Measurements from ENCODE around the gene CLDN1. TPM values are rescaled to one million over a fixed set of nuclear protein-coding genes. Genes with fewer than 3 reads are reported as not detected.

CLDN1 gene
- total and polyA plus RNA-seq, 2 of the 13 experiments (the other 11 are each of a cell fraction or from before 2014, with no cell fraction given), result 42.7 to 51.6 TPM

DNA sequence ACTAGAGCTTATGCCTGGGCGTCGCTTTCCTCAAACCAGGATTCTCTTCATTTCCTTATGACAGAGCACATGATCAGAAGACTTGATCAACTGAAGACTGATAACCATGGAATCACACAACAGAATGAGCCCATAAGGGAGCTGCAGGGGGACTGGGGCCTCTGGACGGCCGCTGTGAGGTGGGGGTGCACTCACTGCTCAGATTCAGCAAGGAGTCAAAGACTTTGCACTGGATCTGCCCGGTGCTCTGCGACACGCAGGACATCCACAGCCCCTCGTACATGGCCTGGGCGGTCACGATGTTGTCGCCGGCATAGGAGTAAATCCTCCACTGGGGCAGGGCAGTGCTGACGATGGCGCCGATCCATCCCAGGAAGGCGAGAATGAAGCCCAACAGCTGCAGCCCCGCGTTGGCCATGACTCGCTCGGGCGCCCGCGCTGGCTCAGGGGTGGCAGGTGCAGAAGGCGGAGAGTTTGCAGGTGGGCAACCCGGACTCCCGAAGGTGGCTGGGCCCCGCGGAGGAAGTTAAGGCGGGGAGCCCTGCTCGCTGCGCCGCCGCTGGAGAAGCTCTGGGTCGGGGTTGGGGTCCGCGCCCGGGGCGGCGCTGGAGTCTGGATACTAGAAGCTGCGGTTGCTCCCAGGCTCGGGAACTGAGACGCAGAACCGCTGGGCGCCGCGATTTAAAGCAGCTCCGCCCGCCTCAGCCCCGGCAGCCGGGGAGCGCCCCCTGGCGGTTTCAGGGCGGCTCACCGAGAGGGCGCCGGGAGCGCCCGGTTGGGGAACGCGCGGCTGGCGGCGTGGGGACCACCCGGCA lies at the start of gene CLDN1 (continued):
- TF ChIP-seq SSRP1 (CRISPR knock-in tag; IDR thresholded peaks at IDR 0.05), result no peak
- no peak for TF ChIP-seq ZNF644 (CRISPR knock-in tag; IDR thresholded peaks at IDR 0.05; ENCODE audit: low read depth)
- TF ChIP-seq TCF12 (IDR thresholded peaks at IDR 0.05), result no peak
- no peak; the same call in 1 of the 2 replicates for TF ChIP-seq TCF12 (CRISPR knock-in tag; IDR thresholded peaks at IDR 0.05)
- TF ChIP-seq, protein P1, sequence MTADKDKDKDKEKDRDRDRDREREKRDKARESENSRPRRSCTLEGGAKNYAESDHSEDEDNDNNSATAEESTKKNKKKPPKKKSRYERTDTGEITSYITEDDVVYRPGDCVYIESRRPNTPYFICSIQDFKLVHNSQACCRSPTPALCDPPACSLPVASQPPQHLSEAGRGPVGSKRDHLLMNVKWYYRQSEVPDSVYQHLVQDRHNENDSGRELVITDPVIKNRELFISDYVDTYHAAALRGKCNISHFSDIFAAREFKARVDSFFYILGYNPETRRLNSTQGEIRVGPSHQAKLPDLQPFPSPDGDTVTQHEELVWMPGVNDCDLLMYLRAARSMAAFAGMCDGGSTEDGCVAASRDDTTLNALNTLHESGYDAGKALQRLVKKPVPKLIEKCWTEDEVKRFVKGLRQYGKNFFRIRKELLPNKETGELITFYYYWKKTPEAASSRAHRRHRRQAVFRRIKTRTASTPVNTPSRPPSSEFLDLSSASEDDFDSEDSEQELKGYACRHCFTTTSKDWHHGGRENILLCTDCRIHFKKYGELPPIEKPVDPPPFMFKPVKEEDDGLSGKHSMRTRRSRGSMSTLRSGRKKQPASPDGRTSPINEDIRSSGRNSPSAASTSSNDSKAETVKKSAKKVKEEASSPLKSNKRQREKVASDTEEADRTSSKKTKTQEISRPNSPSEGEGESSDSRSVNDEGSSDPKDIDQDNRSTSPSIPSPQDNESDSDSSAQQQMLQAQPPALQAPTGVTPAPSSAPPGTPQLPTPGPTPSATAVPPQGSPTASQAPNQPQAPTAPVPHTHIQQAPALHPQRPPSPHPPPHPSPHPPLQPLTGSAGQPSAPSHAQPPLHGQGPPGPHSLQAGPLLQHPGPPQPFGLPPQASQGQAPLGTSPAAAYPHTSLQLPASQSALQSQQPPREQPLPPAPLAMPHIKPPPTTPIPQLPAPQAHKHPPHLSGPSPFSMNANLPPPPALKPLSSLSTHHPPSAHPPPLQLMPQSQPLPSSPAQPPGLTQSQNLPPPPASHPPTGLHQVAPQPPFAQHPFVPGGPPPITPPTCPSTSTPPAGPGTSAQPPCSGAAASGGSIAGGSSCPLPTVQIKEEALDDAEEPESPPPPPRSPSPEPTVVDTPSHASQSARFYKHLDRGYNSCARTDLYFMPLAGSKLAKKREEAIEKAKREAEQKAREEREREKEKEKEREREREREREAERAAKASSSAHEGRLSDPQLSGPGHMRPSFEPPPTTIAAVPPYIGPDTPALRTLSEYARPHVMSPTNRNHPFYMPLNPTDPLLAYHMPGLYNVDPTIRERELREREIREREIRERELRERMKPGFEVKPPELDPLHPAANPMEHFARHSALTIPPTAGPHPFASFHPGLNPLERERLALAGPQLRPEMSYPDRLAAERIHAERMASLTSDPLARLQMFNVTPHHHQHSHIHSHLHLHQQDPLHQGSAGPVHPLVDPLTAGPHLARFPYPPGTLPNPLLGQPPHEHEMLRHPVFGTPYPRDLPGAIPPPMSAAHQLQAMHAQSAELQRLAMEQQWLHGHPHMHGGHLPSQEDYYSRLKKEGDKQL (CRISPR knock-in tag; IDR thresholded peaks at IDR 0.05; ENCODE audit: low read depth), result no peak
- TF ChIP-seq, protein P2, sequence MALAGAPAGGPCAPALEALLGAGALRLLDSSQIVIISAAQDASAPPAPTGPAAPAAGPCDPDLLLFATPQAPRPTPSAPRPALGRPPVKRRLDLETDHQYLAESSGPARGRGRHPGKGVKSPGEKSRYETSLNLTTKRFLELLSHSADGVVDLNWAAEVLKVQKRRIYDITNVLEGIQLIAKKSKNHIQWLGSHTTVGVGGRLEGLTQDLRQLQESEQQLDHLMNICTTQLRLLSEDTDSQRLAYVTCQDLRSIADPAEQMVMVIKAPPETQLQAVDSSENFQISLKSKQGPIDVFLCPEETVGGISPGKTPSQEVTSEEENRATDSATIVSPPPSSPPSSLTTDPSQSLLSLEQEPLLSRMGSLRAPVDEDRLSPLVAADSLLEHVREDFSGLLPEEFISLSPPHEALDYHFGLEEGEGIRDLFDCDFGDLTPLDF (CRISPR knock-in tag; IDR thresholded peaks at IDR 0.05), result peak; percentile 56
- TF ChIP-seq TOPORS (CRISPR knock-in tag; IDR thresholded peaks at IDR 0.05), result no peak
- no peak; the same call in 1 of the 2 replicates for TF ChIP-seq BCL6 (CRISPR knock-in tag; IDR thresholded peaks at IDR 0.05)
- peak; percentile 23; the same call in 1 of the 2 replicates for TF ChIP-seq ZBTB20 (CRISPR knock-in tag; IDR thresholded peaks at IDR 0.05; ENCODE audit: borderline replicate concordance, low read depth)
- 0 out of 2 replicates have a peak, but pooled peaks have one; percentile 14 for TF ChIP-seq FOXK1 (CRISPR knock-in tag; IDR thresholded peaks at IDR 0.05; ENCODE audit: borderline replicate concordance, low read depth)
- TF ChIP-seq, protein P3, sequence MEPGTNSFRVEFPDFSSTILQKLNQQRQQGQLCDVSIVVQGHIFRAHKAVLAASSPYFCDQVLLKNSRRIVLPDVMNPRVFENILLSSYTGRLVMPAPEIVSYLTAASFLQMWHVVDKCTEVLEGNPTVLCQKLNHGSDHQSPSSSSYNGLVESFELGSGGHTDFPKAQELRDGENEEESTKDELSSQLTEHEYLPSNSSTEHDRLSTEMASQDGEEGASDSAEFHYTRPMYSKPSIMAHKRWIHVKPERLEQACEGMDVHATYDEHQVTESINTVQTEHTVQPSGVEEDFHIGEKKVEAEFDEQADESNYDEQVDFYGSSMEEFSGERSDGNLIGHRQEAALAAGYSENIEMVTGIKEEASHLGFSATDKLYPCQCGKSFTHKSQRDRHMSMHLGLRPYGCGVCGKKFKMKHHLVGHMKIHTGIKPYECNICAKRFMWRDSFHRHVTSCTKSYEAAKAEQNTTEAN (CRISPR knock-in tag; conservative IDR thresholded peaks at IDR 0.05), result no peak
- TF ChIP-seq, protein P4, sequence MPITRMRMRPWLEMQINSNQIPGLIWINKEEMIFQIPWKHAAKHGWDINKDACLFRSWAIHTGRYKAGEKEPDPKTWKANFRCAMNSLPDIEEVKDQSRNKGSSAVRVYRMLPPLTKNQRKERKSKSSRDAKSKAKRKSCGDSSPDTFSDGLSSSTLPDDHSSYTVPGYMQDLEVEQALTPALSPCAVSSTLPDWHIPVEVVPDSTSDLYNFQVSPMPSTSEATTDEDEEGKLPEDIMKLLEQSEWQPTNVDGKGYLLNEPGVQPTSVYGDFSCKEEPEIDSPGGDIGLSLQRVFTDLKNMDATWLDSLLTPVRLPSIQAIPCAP (CRISPR knock-in tag; IDR thresholded peaks at IDR 0.05; ENCODE audit: low read depth), result no peak
- no peak for TF ChIP-seq RFXAP (CRISPR knock-in tag; IDR thresholded peaks at IDR 0.05; ENCODE audit: borderline replicate concordance)
- TF ChIP-seq SRSF1 (optimal IDR thresholded peaks at IDR 0.05; ENCODE audit: low read depth, low read length), result no peak
- TF ChIP-seq, protein P5, sequence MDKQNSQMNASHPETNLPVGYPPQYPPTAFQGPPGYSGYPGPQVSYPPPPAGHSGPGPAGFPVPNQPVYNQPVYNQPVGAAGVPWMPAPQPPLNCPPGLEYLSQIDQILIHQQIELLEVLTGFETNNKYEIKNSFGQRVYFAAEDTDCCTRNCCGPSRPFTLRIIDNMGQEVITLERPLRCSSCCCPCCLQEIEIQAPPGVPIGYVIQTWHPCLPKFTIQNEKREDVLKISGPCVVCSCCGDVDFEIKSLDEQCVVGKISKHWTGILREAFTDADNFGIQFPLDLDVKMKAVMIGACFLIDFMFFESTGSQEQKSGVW (CRISPR knock-in tag; IDR thresholded peaks at IDR 0.05; ENCODE audit: borderline replicate concordance), result no peak
- TF ChIP-seq ZNF589 (CRISPR knock-in tag; conservative IDR thresholded peaks at IDR 0.05), result 0 out of 2 replicates have a peak, but pooled peaks have one; percentile 81
- TF ChIP-seq ZNF431 (CRISPR knock-in tag; IDR thresholded peaks at IDR 0.05; ENCODE audit: borderline replicate concordance, low read depth), result no peak
- TF ChIP-seq IKZF1 (IDR thresholded peaks at IDR 0.05), result no peak
- peak; percentile 39; the same call in 1 of the 2 replicates for TF ChIP-seq YEATS4 (CRISPR knock-in tag; IDR thresholded peaks at IDR 0.05; ENCODE audit: borderline replicate concordance)
- TF ChIP-seq KAT7 (CRISPR knock-in tag; IDR thresholded peaks at IDR 0.05; ENCODE audit: borderline replicate concordance), result peak; percentile 86
